DND-41 (cell line): ENCODE measurements around the gene EPHB1.

Experiments used
- ATAC-seq: fragments of 200-7000 bp; cut with Tn5 transposase; 3 replicates; pipeline ENCODE4 v1.9.1; 2021; ENCODE audit warnings: low read depth; ENCODE audit not compliant: insufficient read depth
- DNase-seq: peaks from one replicate; pipeline ENCODE4 v3.0.0-alpha.2; 2020
- H2AFZ ChIP-seq: 2 replicates; pipeline ENCODE4 v1.6.0; 2012; ENCODE audit warnings: low read depth, low read length
- H3K27ac ChIP-seq: 2 replicates; pipeline ENCODE4 v1.5.1; 2012; ENCODE audit warnings: low read length, inconsistent platforms
- H3K27me3 ChIP-seq: fragments of 200-600 bp; sonication (generic); 2 replicates; pipeline ENCODE4 v1.6.0; 2012; ENCODE audit warnings: low read length, mild to moderate bottlenecking, inconsistent platforms; ENCODE audit not compliant: insufficient read depth, poor library complexity
- H3K36me3 ChIP-seq: 2 replicates; pipeline ENCODE4 v1.5.1; 2012; ENCODE audit warnings: low read length, inconsistent platforms; ENCODE audit not compliant: insufficient read depth
- H3K4me1 ChIP-seq: 2 replicates; pipeline ENCODE4 v1.5.1; 2012; ENCODE audit warnings: mild to moderate bottlenecking, low read length; ENCODE audit not compliant: insufficient read depth
- H3K4me2 ChIP-seq: 2 replicates; pipeline ENCODE4 v1.6.0; 2012; ENCODE audit warnings: mild to moderate bottlenecking, moderate library complexity, low read length, inconsistent platforms; ENCODE audit not compliant: insufficient read depth
- H3K4me3 ChIP-seq, 2 experiments: fragments of 200-600 bp in 1 of 2; shearing (Covaris generic) in 1 of 2; 2 replicates each; pipeline ENCODE4 v1.5.1; 2012 to 2016; ENCODE audit warnings: inconsistent platforms in 2 of 2, low read length in 2 of 2, mild to moderate bottlenecking in 2 of 2, low read depth in 1 of 2, moderate library complexity in 1 of 2
- H3K79me2 ChIP-seq: 2 replicates; pipeline ENCODE4 v1.6.0; 2012; ENCODE audit warnings: low read length, inconsistent platforms; ENCODE audit not compliant: insufficient read depth
- H3K9ac ChIP-seq: 2 replicates; pipeline ENCODE4 v1.6.0; 2012; ENCODE audit warnings: low read depth, mild to moderate bottlenecking, inconsistent platforms, low read length, moderate library complexity
- H3K9me3 ChIP-seq: 2 replicates; pipeline ENCODE4 v1.5.1; 2012; ENCODE audit warnings: low read length, moderate library complexity, mild to moderate bottlenecking, inconsistent platforms; ENCODE audit not compliant: insufficient read depth, severe bottlenecking
- H4K20me1 ChIP-seq: 2 replicates; pipeline ENCODE4 v1.6.0; 2012; ENCODE audit warnings: low read length; ENCODE audit not compliant: insufficient read depth
- EZH2 ChIP-seq: IDR thresholded peaks from 3 replicates; pipeline ENCODE4 v1.6.1; 2012; ENCODE audit warnings: borderline replicate concordance, low read depth, mild to moderate bottlenecking, moderate library complexity, low read length, inconsistent platforms; ENCODE audit not compliant: severe bottlenecking
- TF ChIP-seq, protein P1 (sequence below): IDR thresholded peaks from 2 replicates; pipeline ENCODE4 v1.5.1; 2012; ENCODE audit warnings: borderline replicate concordance, low read length, moderate library complexity, mild to moderate bottlenecking; ENCODE audit not compliant: poor library complexity, severe bottlenecking; ENCODE audit errors: extremely low read depth

The EPHB1 gene

GRCh38 chr3:134801204-134801958 is 6.3 kb downstream of the EPHB1 start:
- Histone ChIP-seq H3K4me2 (no peak overlapping the region), H3K27me3 (no peaks in the 10 kb centered on the region), H4K20me1 (no peaks in the 10 kb centered on the region), H3K9ac (peak overlapping the region; percentile 25; the same call in 1 of the 2 replicates), H3K4me1 (peaks cover 44% of the 10 kb centered on the region), H3K4me3 (no peak overlapping the region), H3K36me3 (no peaks in the 10 kb centered on the region), H2AFZ (no peak overlapping the region), H3K9me3 (no peaks in the 10 kb centered on the region), H3K27ac (peak overlapping the region; percentile 81), H3K79me2 (no peaks in the 10 kb centered on the region)
- TF ChIP-seq, protein P1, sequence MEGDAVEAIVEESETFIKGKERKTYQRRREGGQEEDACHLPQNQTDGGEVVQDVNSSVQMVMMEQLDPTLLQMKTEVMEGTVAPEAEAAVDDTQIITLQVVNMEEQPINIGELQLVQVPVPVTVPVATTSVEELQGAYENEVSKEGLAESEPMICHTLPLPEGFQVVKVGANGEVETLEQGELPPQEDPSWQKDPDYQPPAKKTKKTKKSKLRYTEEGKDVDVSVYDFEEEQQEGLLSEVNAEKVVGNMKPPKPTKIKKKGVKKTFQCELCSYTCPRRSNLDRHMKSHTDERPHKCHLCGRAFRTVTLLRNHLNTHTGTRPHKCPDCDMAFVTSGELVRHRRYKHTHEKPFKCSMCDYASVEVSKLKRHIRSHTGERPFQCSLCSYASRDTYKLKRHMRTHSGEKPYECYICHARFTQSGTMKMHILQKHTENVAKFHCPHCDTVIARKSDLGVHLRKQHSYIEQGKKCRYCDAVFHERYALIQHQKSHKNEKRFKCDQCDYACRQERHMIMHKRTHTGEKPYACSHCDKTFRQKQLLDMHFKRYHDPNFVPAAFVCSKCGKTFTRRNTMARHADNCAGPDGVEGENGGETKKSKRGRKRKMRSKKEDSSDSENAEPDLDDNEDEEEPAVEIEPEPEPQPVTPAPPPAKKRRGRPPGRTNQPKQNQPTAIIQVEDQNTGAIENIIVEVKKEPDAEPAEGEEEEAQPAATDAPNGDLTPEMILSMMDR, result peak; percentile 26
- no peak for TF ChIP-seq EZH2
- DNase-seq (peak; percentile 44), ATAC-seq (no peak)

DNA sequence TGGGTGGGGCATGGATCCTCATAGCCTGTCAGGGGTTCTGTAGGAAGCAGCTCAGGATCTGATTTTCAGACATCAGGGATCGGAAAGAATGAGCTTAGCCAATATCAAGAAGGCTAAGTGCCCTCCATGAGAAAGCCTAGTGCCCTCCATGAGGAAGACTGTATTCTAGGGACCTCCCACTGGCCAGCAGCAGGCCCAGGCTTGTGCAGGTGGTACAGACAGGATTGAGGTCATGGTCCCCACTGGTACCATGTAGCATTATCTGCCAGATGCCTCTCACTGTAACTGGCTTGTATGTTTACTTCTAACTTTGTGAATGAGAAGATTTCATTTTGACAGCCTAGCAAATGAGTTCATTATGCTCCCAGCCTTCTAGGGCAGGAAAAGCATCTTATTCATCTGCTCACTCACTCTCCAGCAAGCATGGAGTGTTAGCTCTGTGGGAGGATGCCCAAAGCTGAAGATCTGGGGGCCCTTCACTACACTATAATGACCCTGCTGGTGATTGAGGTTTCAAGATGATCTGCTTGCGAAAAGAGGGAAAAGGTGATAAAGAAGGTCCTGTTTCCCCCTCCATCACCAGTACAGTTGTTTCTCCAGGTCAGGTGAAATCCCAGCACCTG is 7.5 kb downstream of the EPHB1 start:
- Histone ChIP-seq H3K79me2 (no peaks in the 10 kb centered on the region), H3K9me3 (no peaks in the 10 kb centered on the region), H4K20me1 (no peaks in the 10 kb centered on the region), H3K27me3 (no peaks in the 10 kb centered on the region), H3K9ac (peak overlapping the region; percentile 16; the same call in 1 of the 2 replicates), H3K4me1 (peaks cover 44% of the 10 kb centered on the region), H3K36me3 (no peaks in the 10 kb centered on the region), H3K4me2 (peak overlapping the region; percentile 33), H2AFZ (peak overlapping the region; percentile 45; the same call in 1 of the 2 replicates), H3K4me3 (no peak overlapping the region), H3K27ac (peak overlapping the region; percentile 81)
- ATAC-seq (peak; percentile 64), DNase-seq (peak; percentile 58)
- no peak for TF ChIP-seq EZH2
- TF ChIP-seq, protein P1, result no peak

DNA sequence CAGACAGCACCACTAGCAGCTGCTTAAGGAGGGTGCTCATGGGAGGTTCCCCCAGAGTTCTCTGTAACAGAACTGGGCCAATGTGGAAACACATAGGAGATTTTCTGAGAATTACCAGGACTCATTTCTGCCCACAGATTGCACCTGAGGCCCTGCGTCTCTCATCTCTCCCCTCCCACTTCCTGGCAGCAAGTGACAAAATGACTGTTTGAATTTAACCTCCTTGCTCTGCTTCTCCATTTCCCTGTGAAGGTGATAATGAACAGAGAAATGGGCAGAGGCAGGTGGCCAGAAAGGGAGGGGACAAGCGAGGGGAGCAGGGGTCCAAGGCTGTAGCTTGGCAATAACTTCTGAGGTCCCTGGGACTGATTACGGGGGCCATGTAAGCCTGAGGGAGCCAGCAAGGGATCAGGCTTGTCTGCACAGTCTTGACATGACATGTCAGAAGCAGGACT is 8.0 kb downstream of the EPHB1 start:
- peak; percentile 87 for ATAC-seq

More for the DNA sequence above, 8.0 kb downstream of the EPHB1 start:
- H3K27me3 ChIP-seq, result no peaks in the 10 kb centered on the region
- no peaks in the 10 kb centered on the region for H4K20me1 ChIP-seq
- peak overlapping the region; percentile 33 for H3K4me2 ChIP-seq
- H2AFZ ChIP-seq, result 0 out of 2 replicates have a peak overlapping the region, but pooled peaks have one; percentile 55
- H3K9me3 ChIP-seq, result no peaks in the 10 kb centered on the region
- DNase-seq, result peak; percentile 82
- H3K9ac ChIP-seq, result peak overlapping the region; percentile 28
- H3K27ac ChIP-seq, result peak overlapping the region; percentile 81
- H3K4me3 ChIP-seq, result no peak overlapping the region
- H3K4me1 ChIP-seq, result peaks cover 44% of the 10 kb centered on the region
- H3K36me3 ChIP-seq, result no peaks in the 10 kb centered on the region
- TF ChIP-seq EZH2, result no peak
- TF ChIP-seq, protein P1, result no peak
- H3K79me2 ChIP-seq, result no peaks in the 10 kb centered on the region
